Measurements from ENCODE around the gene FUS.

DNA sequence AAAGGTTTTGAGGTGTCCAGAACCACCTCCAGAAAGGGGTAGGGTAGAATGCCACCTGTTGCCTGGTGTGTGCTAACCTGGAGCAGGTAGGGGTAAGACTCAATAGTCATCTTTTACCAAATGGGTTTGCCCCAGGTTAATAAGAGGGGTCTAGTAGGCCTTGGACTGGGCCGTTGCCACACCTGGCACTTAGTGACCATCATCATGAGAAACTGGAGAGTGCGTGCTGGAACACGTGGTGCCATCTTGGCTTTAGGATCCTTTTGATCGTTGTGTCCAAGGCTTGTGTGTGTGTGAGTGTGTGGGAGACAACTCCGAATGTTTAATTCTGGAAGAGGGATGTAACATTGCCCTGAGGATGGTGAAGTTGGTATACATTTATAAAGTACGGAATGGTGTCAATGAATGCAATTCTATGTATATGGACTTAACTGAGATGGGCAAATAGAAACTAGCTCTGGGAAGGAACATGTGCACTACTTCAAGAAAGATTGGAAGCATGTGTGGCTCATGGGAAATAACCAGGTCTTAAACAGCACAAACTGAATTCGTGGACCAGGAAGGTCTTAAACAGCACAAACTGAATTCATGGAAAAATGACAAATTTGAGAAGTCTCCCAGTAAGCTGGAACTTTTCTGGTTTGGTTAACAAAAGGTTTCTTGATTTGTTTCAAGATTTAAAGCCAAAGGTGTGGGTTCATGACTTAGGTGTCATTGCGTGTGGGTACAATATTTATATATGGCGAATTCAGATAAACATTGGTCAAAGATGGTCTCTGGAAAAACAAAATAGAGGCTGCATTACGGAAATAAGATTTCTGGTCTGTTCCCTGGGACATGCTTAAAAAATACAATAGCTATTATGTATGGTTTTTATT is 7.2 kb downstream of the FUS start:
- TF ChIP-seq, protein P1, sequence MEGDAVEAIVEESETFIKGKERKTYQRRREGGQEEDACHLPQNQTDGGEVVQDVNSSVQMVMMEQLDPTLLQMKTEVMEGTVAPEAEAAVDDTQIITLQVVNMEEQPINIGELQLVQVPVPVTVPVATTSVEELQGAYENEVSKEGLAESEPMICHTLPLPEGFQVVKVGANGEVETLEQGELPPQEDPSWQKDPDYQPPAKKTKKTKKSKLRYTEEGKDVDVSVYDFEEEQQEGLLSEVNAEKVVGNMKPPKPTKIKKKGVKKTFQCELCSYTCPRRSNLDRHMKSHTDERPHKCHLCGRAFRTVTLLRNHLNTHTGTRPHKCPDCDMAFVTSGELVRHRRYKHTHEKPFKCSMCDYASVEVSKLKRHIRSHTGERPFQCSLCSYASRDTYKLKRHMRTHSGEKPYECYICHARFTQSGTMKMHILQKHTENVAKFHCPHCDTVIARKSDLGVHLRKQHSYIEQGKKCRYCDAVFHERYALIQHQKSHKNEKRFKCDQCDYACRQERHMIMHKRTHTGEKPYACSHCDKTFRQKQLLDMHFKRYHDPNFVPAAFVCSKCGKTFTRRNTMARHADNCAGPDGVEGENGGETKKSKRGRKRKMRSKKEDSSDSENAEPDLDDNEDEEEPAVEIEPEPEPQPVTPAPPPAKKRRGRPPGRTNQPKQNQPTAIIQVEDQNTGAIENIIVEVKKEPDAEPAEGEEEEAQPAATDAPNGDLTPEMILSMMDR (optimal IDR thresholded peaks at IDR 0.05 in 1 of 3, IDR thresholded peaks at IDR 0.05 in 1 of 3, conservative IDR thresholded peaks at IDR 0.05 in 1 of 3; ENCODE audit: extremely low read depth in 1 of 3, insufficient read depth in 2 of 3, low read length in 3 of 3): no peak
- TF ChIP-seq EZH2 (IDR thresholded peaks at IDR 0.05; ENCODE audit: low read length): no peak
